Measurements from ENCODE around the gene IYD. TPM values are rescaled to one million over a fixed set of nuclear protein-coding genes. Genes with fewer than 3 reads are reported as not detected.

Gene IYD
- polyA plus RNA-seq, 1 donor (not counting 4 experiments of a cell fraction or from before 2014, with no cell fraction given) = not detected

DNA sequence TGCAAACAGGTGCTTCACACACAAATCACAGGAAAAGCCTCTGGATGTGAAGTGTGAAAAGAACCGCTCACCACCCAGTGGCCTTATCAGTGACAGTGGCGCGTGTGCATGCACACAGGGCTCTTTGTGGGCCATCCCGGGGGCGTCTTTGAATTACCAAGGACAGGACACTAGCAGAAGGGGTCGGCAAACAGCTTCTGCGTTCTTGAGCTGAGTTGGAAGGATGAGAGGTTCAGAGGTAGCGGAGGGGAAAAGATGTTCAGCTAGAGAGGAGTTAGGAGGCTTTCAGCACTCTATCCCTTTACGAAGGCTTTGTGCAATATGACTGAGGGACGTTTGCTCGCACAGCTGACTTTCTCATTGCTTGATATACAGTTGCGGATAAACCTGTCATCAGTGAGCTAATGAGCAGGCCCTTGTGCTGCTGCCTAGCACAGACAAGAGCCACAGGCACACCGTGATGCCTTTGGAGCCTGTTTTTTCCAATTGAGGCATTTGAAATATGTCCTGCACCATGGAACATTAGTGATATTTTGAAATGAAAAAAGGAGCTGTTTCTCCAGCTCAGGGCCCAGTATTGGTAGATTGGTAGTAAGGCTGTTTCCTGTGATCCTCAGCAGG, 83.1 kb downstream of the IYD start:
- H3K27ac ChIP-seq (ENCODE audit: control insufficient read depth, insufficient read depth, low read length) = no peak overlapping the region
- no peaks in the 10 kb centered on the region for H3K36me3 ChIP-seq (ENCODE audit: control insufficient read depth in 2 of 2, extremely low read depth in 1 of 2, insufficient read depth in 2 of 2, low read length in 2 of 2)
- H4K20me1 ChIP-seq (ENCODE audit: control insufficient read depth, extremely low read depth, insufficient read depth, low read length) = no peaks in the 10 kb centered on the region
- no peaks in the 10 kb centered on the region for H3K79me2 ChIP-seq (ENCODE audit: control insufficient read depth, insufficient read depth, low read length)
- no peak overlapping the region for H3K9ac ChIP-seq (ENCODE audit: control insufficient read depth, extremely low read depth, insufficient read depth, low read length)
- no peaks in the 10 kb centered on the region for H3K27me3 ChIP-seq (ENCODE audit: control insufficient read depth, extremely low read depth, insufficient read depth, low read length)
- FAIRE-seq (no peak), DNase-seq (ENCODE audit: low read depth, low spot score) (no peak)
- no peaks in the 10 kb centered on the region for H3K9me1 ChIP-seq (ENCODE audit: control insufficient read depth, extremely low read depth, insufficient read depth, low read length)
- dilution Hi-C loops (cut with MboI; ENCODE audit: extremely low pct_ligation_motif_present, low sequenced_read_pairs) = no loop called here
- H3K9me3 ChIP-seq (ENCODE audit: control insufficient read depth, low read depth, low read length) = no peaks in the 10 kb centered on the region
- TF ChIP-seq EZH2 (IDR thresholded peaks at IDR 0.05; ENCODE audit: low read length) = no peak
- TF ChIP-seq, protein P1, sequence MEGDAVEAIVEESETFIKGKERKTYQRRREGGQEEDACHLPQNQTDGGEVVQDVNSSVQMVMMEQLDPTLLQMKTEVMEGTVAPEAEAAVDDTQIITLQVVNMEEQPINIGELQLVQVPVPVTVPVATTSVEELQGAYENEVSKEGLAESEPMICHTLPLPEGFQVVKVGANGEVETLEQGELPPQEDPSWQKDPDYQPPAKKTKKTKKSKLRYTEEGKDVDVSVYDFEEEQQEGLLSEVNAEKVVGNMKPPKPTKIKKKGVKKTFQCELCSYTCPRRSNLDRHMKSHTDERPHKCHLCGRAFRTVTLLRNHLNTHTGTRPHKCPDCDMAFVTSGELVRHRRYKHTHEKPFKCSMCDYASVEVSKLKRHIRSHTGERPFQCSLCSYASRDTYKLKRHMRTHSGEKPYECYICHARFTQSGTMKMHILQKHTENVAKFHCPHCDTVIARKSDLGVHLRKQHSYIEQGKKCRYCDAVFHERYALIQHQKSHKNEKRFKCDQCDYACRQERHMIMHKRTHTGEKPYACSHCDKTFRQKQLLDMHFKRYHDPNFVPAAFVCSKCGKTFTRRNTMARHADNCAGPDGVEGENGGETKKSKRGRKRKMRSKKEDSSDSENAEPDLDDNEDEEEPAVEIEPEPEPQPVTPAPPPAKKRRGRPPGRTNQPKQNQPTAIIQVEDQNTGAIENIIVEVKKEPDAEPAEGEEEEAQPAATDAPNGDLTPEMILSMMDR (optimal IDR thresholded peaks at IDR 0.05 in 1 of 3, IDR thresholded peaks at IDR 0.05 in 1 of 3, conservative IDR thresholded peaks at IDR 0.05 in 1 of 3; ENCODE audit: extremely low read depth in 1 of 3, insufficient read depth in 2 of 3, low read length in 3 of 3) = no peak
- H3K4me1 ChIP-seq (ENCODE audit: control insufficient read depth, extremely low read depth, insufficient read depth, low read length) = no peaks in the 10 kb centered on the region
- no peak overlapping the region for H3K4me2 ChIP-seq (ENCODE audit: control insufficient read depth, extremely low read depth, insufficient read depth, low read depth, low read length)
- no peak overlapping the region for H3K4me3 ChIP-seq (ENCODE audit: control insufficient read depth in 2 of 3, extremely low read depth in 1 of 3, insufficient read depth in 2 of 3, low read depth in 1 of 3, low read length in 3 of 3)
- H2AFZ ChIP-seq (ENCODE audit: control insufficient read depth, low read length) = no peak overlapping the region

DNA sequence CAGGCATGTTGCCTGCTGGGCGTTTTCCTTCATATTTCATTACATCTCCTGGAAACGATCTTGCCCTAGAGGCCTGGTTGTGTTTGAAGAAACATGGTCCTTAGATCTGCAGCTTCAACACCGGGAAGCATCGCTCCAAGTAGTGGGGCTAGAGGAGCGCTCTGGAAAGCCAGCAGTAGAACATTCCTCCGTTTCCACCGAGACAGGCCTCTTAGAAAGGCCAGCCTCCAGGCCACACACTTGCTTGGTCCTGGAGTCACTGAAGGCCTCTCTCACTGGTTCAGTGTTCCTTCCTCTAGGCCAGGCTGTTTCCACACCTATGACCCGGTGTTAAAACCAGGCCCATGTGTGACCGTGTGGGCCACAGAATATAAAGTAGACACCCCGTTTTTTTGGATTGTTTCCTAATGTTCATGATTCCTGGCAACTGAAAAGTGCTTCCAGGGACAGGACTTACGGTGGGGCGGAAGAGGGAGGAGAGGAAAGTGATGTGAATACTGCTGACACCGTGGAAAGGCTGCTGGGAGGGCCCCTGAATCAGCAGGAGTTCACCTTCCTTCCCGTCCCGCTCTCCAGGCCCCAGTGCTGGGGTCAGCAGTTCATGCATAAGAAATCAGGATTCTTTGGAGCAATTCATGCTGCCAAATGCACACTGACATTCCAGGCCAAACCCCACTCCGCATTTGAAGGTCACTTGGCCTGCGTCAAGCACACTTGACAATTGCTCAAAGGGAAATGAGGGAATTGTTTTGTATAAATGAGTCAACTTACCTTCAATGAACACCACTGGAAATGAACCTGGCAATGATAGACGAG, 83.8 kb downstream of the IYD start:
- H3K9ac ChIP-seq (ENCODE audit: control insufficient read depth, extremely low read depth, insufficient read depth, low read length) = no peak overlapping the region
- no peak overlapping the region for H3K4me3 ChIP-seq (ENCODE audit: control insufficient read depth in 2 of 3, extremely low read depth in 1 of 3, insufficient read depth in 2 of 3, low read depth in 1 of 3, low read length in 3 of 3)
- no peak overlapping the region for H2AFZ ChIP-seq (ENCODE audit: control insufficient read depth, low read length)
- TF ChIP-seq, protein P1 (optimal IDR thresholded peaks at IDR 0.05 in 1 of 3, IDR thresholded peaks at IDR 0.05 in 1 of 3, conservative IDR thresholded peaks at IDR 0.05 in 1 of 3; ENCODE audit: extremely low read depth in 1 of 3, insufficient read depth in 2 of 3, low read length in 3 of 3) = no peak
- TF ChIP-seq EZH2 (IDR thresholded peaks at IDR 0.05; ENCODE audit: low read length) = no peak
- dilution Hi-C loops (cut with MboI; ENCODE audit: extremely low pct_ligation_motif_present, low sequenced_read_pairs) = no loop called here
- H3K36me3 ChIP-seq (ENCODE audit: control insufficient read depth in 2 of 2, extremely low read depth in 1 of 2, insufficient read depth in 2 of 2, low read length in 2 of 2) = no peaks in the 10 kb centered on the region
- H3K9me3 ChIP-seq (ENCODE audit: control insufficient read depth, low read depth, low read length) = no peaks in the 10 kb centered on the region
- H3K27ac ChIP-seq (ENCODE audit: control insufficient read depth, insufficient read depth, low read length) = no peak overlapping the region
- no peak overlapping the region for H3K4me2 ChIP-seq (ENCODE audit: control insufficient read depth, extremely low read depth, insufficient read depth, low read depth, low read length)
- no peaks in the 10 kb centered on the region for H4K20me1 ChIP-seq (ENCODE audit: control insufficient read depth, extremely low read depth, insufficient read depth, low read length)
- no peaks in the 10 kb centered on the region for H3K27me3 ChIP-seq (ENCODE audit: control insufficient read depth, extremely low read depth, insufficient read depth, low read length)
- FAIRE-seq = no peak
- no peaks in the 10 kb centered on the region for H3K4me1 ChIP-seq (ENCODE audit: control insufficient read depth, extremely low read depth, insufficient read depth, low read length)
- no peaks in the 10 kb centered on the region for H3K79me2 ChIP-seq (ENCODE audit: control insufficient read depth, insufficient read depth, low read length)
- DNase-seq (ENCODE audit: low read depth, low spot score) = no peak
- H3K9me1 ChIP-seq (ENCODE audit: control insufficient read depth, extremely low read depth, insufficient read depth, low read length) = no peaks in the 10 kb centered on the region
